Fibroblast of skin of left quadriceps (primary cell): Measurements from ENCODE around the gene GNG8.

ENCODE experiments used
- DNase-seq, 2 experiments: peaks; one replicate each; pipeline ENCODE4 v3.0.0-alpha.2; 2013; ENCODE audit warnings: low read depth in 2 of 2

GNG8 gene

GRCh38 chr19:46602392-46603194 lies 33.4 kb downstream of the GNG8 start:
- DNase-seq: no peak

GRCh38 chr19:46601318-46602224 lies 34.4 kb downstream of the GNG8 start, which contains the start of gene CALM3:
Gene CALM3, plus strand, starts transcription at chr19:46601330. Its CDS starts 105 bp downstream, at chr19:46601435.
- DNase-seq: no peak

GRCh38 chr19:46600384-46601317 lies 35.4 kb downstream of the GNG8 start:
- peak; percentile 98 for DNase-seq

GRCh38 chr19:46599716-46600373 lies 36.2 kb downstream of the GNG8 start:
- DNase-seq: no peak

- DNase-seq: no peak
Observed at GRCh38 chr19:46598372-46598917, 37.6 kb downstream of the GNG8 start.

GRCh38 chr19:46596008-46596407 lies 40.0 kb downstream of the GNG8 start:
- no peak for DNase-seq

- no peak for DNase-seq
Observed at GRCh38 chr19:46591870-46592269, 44.1 kb downstream of the GNG8 start.

GRCh38 chr19:46591254-46591653 lies 44.7 kb downstream of the GNG8 start:
- DNase-seq: no peak

GRCh38 chr19:46587861-46588260 lies 48.1 kb downstream of the GNG8 start:
- no peak for DNase-seq

- no peak for DNase-seq
Observed at GRCh38 chr19:46586294-46586693, 49.7 kb downstream of the GNG8 start.

GRCh38 chr19:46585539-46585938 lies 50.5 kb downstream of the GNG8 start:
- no peak for DNase-seq
